Urothelium cell line (cell line): Measurements from ENCODE around the gene KRTAP10-4.
"Not testable (repeated sequence)": the region's sequence is repeated elsewhere in the genome, so short reads cannot be mapped to it uniquely, and the experiment has no call there.

Source experiments
- DNase-seq: peaks from one replicate; pipeline ENCODE4 v3.0.0; 2011; ENCODE audit warnings: low spot score, mixed read lengths
- FAIRE-seq: peaks from 2 replicates; lab custom pipeline; 2011; peaks lifted over from hg19 to GRCh38; lab: Jason Lieb, UNC

The KRTAP10-4 gene, protein sequence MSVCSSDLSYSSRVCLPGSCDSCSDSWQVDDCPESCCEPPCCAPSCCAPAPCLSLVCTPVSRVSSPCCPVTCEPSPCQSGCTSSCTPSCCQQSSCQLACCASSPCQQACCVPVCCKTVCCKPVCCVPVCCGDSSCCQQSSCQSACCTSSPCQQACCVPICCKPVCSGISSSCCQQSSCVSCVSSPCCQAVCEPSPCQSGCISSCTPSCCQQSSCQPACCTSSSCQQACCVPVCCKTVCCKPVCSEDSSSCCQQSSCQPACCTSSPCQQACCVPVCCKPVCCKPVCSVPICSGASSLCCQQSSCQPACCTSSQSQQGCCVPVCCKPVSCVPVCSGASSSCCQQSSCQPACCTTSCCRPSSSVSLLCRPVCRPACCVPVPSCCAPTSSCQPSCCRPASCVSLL

GRCh38 chr21:44573630-44574456 is at the start of gene KRTAP10-4:
Gene KRTAP10-4 (plus strand): TSS chr21:44573729. CDS start chr21:44573759, 30 bp downstream.
- not testable (repeated sequence) for DNase-seq, FAIRE-seq

GRCh38 chr21:44524414-44525371 is 48.8 kb upstream of the KRTAP10-4 start:
- no peak for DNase-seq
- peak; percentile 23 for FAIRE-seq

- FAIRE-seq (no peak), DNase-seq (no peak)
Observed at GRCh38 chr21:44525391-44526095, 48.0 kb upstream of the KRTAP10-4 start.

DNA sequence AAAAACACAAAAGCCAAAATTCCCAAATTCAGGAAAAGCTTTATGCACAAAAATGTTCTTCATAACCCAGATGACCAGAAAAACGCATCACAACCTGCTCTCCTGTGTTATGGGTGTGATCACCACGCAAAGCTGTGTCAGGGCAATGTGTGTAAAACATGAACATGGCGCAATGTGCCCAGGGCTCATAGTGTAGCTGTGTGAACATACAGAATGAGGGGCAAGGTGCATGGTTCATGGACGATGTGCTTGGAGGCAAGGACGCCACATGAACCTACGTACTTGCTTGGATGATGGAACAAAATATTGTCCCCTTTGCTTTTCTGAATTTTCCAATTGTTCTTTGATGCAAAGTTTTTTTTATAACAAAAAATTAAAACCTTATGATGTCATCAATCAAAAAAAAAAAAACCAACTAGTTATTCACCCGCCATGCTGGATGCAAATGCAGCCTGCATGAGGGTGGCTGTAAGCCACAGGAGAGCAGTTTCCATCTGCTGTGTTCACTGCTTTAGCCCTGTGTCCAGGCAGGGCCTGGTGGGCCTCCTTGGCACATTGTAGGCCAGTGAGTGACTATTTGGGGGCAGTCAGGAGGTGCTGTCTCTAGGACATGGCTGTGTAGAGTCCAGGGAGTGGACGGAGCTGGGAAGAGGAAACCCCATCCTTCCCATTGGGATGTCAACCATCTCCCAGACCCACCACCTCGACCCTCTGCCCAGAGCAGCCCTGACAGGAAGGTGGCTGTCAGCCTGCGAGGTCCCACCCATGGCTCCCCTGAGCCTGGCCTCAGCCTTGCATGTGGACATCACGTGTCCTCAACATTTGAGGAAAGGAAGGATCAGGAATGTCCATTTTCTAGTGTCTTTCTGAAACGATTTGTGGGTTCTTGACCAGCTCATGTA is 47.2 kb upstream of the KRTAP10-4 start:
- DNase-seq (no peak), FAIRE-seq (no peak)

GRCh38 chr21:44527156-44527982 is 46.2 kb upstream of the KRTAP10-4 start:
- FAIRE-seq (no peak), DNase-seq (no peak)

GRCh38 chr21:44527983-44528633 is 45.4 kb upstream of the KRTAP10-4 start:
- DNase-seq: no peak
- FAIRE-seq: no peak

DNA sequence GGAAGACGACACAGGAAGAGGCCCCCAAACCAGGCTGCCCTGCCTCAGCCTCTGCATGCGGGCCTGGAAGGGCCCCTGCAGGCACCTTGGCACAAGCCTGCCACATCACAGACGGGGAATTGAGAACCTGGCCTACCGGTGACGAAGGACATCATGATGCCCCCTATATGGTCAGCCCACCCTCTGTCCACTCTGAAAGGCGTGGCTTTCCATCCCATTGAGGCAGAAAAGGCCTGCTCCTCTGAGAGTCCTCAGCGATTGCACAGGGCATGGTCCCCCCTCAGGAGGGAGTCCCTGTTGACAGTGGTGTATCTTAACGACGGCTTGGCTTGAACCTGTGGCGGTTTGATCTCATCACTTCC is 44.9 kb upstream of the KRTAP10-4 start:
- DNase-seq (no peak), FAIRE-seq (no peak)

DNA sequence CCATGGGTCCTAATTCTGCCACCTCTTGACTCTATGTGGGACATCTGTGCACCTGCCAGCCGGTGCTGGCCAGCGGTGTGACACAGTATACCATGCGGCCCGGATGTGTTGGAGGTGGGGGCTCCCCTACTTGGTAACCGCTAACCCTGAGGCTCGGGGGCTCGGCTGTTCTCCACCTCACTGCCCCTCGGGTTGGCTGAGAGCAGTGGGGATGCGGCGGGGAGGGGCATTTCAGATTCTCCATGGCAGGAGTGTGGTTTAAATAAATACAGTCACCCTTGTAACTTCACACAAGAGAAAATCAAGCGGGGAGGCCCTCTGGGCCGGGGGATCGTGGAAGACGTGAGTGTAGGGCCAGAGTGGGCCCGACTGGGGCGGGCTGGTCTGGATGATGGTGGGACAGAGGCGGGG is 44.5 kb upstream of the KRTAP10-4 start:
- DNase-seq: no peak
- no peak for FAIRE-seq

DNA sequence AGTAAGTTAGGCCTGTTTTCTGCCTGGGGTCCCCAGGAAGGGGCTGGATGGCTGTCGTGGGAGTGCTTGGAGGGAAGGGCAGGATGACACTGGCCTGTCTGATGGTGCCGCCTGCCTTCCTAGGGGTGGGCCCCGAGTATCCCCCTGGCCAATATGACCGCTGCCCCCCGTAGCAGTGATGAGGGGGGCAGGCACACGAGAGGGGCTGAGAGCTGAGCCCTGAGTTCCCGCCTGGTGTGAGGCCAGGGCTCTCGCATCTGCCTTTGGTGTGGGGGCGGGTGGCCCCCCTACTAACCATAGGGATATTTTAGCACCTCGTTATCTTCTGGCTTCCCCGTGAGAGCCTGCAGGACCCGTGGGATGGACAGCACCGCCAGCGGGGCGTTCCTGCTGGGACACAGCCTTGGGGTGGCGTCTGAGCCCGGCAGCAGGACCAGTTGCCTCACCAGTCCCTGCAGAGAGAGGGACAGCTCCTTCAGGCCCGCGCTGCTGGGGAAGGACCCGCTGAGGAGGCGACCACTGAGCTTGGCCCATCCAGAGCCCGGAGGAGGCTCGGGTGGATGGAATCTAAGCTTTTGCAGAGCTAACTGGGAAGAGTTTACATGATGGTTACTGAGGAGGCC is 43.9 kb upstream of the KRTAP10-4 start:
- FAIRE-seq (no peak), DNase-seq (no peak)

- FAIRE-seq (peak; percentile 66), DNase-seq (no peak)
Observed at GRCh38 chr21:44530221-44530902, 43.2 kb upstream of the KRTAP10-4 start.

- DNase-seq: no peak
- FAIRE-seq: no peak
Observed at GRCh38 chr21:44530903-44531605, 42.5 kb upstream of the KRTAP10-4 start.

- DNase-seq (no peak), FAIRE-seq (no peak)
Observed at GRCh38 chr21:44531606-44532564, 41.6 kb upstream of the KRTAP10-4 start.

GRCh38 chr21:44532712-44533111 is 40.8 kb upstream of the KRTAP10-4 start:
- FAIRE-seq: no peak
- DNase-seq: no peak

- no peak for FAIRE-seq
- DNase-seq: no peak
Observed at GRCh38 chr21:44533121-44533890, 40.2 kb upstream of the KRTAP10-4 start.
